Transverse colon (tissue), 4 donors: Measurements from ENCODE around the gene APPL1. TPM values are rescaled to one million over a fixed set of nuclear protein-coding genes. Genes with fewer than 3 reads are reported as not detected.

ENCODE experiments used
- DNase-seq: peaks from one replicate; pipeline ENCODE4 v3.0.0-alpha.2; 2019
- H3K27ac ChIP-seq, 4 donors: fragments of 200-600 bp; sonication (generic); 2 replicates each; pipeline ENCODE4 v1.5.1; 2016 to 2018; ENCODE audit warnings: inconsistent platforms in 4 of 4
- H3K27me3 ChIP-seq: fragments of 200-600 bp; sonication (generic); 2 replicates; pipeline ENCODE4 v1.5.1; 2017; ENCODE audit warnings: inconsistent platforms
- H3K36me3 ChIP-seq, 4 donors: fragments of 200-600 bp; sonication (generic); 2 replicates each; pipeline ENCODE4 v1.5.1; 2017 to 2019; ENCODE audit warnings: inconsistent platforms in 4 of 4
- H3K4me1 ChIP-seq, 4 donors: fragments of 200-600 bp; sonication (generic); 2 replicates each; pipeline ENCODE4 v1.5.1; 2017 to 2020; ENCODE audit warnings: inconsistent platforms in 4 of 4
- H3K4me3 ChIP-seq, 4 donors: fragments of 200-600 bp; sonication (generic); 1 replicate in 1 of 4; 2 replicates in 3 of 4; pipeline versions ENCODE4 v1.5.1 to v1.6.1; 2017 to 2019; ENCODE audit warnings: inconsistent platforms in 4 of 4
- H3K9me3 ChIP-seq, 2 donors: fragments of 200-600 bp; sonication (generic); 2 replicates each; pipeline ENCODE4 v1.5.1; 2017 to 2019; ENCODE audit warnings: inconsistent platforms in 2 of 2
- CTCF ChIP-seq, 5 experiments: fragments of 200-600 bp in 3 of 5; fragments of 450-650 bp in 2 of 5; sonication (generic) in 3 of 5; IDR thresholded peaks; 1 replicate in 2 of 5; 2 replicates in 3 of 5; pipeline ENCODE4 v1.5.1; 2016 to 2017; ENCODE audit warnings: antibody characterized with exemption in 5 of 5, inconsistent platforms in 3 of 5, mild to moderate bottlenecking in 2 of 5, moderate library complexity in 1 of 5
- EP300 ChIP-seq: sonication (generic); formaldehyde crosslinking; IDR thresholded peaks from one replicate; pipeline ENCODE4 v1.6.1; 2017; ENCODE audit warnings: antibody characterized with exemption, low read depth
- POLR2A ChIP-seq: fragments of 450-650 bp; IDR thresholded peaks from one replicate; pipeline ENCODE4 v1.6.1; 2016; ENCODE audit warnings: antibody characterized with exemption, mild to moderate bottlenecking, moderate library complexity
- POLR2AphosphoS5 ChIP-seq, 3 donors: sonication (generic); formaldehyde crosslinking; IDR thresholded peaks; one replicate each; pipeline ENCODE4 v1.6.1; 2016; ENCODE audit warnings: antibody characterized with exemption in 3 of 3
- WGBS, 2 donors: methylation state at CpG; one replicate each; pipeline ENCODE4 v1.1.5; 2018; ENCODE audit warnings: low coverage in 1 of 2; 5-methylcytosine and 5-hydroxymethylcytosine counted together
- in situ Hi-C, 4 donors: fragments of 200-750 bp; cut with MboI; loops; one replicate each; pipeline versions ENCODE4 v1.15.0 to v1.15.1; 2017; ENCODE audit warnings: low sequenced_read_pairs in 3 of 4, low pct_ligation_motif_present in 1 of 4, low pct_unique_long_range_greater_than_20kb in 1 of 4
- intact Hi-C: fragments of 100-400 bp; cut with DNase I; formaldehyde crosslinking; loops from one replicate; pipeline ENCODE4 v1.15.1; 2023; ENCODE audit warnings: low total_unique reads
- total RNA-seq, 4 donors: library from RNA; depleted of rRNA; stranded (reverse); fragments of >200 nt; gene quantifications; one replicate each; pipeline ENCODE4 v1.1.0, GENCODE V29; 2016

APPL1 gene
- total RNA-seq, 4 donors from 2014 or later, result 12.7 to 39.1 (median 26.6) TPM

DNA sequence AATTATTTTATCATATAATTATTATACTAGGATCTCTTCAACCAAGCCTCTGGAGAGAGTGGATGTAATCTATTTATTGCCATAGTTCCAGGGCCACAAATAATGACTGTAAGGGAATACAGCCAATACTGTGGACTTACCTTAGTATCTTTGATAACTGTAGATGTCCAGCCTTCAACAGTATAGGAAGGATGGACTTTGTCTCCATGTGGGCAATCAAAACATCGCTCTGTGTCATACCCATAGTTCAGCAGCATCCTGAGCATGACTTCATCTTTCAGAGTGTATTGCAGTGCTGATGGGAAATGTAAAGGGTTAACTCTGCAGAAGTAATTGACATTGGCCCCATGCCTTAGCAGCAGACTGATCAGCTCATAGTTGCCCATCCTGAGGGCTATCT, 50.7 kb downstream of the APPL1 start:
- Histone ChIP-seq H3K9me3 (peaks cover 0 to 2% of the 10 kb centered on the region in 2 donors), H3K27me3 (no peaks in the 10 kb centered on the region), H3K4me1 (no peaks in the 10 kb centered on the region), H3K4me3 (no peak overlapping the region), H3K27ac (no peak overlapping the region), H3K36me3 (peaks cover 0 to 3% (median 0%) of the 10 kb centered on the region in 4 donors)
- intact Hi-C loops, result no loop called here
- in situ Hi-C loops, result no loop called here
- TF ChIP-seq EP300 (no peak), POLR2AphosphoS5 (IDR thresholded peaks at IDR 0.05) (no peak), POLR2A (no peak), CTCF (IDR thresholded peaks at IDR 0.05) (no peak)
- DNase-seq, result no peak
- 72% methylated on average over 1 of the region's 1 CpG; no CpG with 5 or more reads in 1 of the 2 donors for WGBS, 2 donors

- 48 to 67% methylated on average over 3 to 5 of the region's 5 CpGs for WGBS, 2 donors
- Histone ChIP-seq H3K9me3 (peaks cover 0 to 2% of the 10 kb centered on the region in 2 donors), H3K4me1 (no peaks in the 10 kb centered on the region), H3K27ac (no peak overlapping the region), H3K27me3 (no peaks in the 10 kb centered on the region), H3K4me3 (no peak overlapping the region), H3K36me3 (no peaks in the 10 kb centered on the region)
- intact Hi-C loops (no loop called here), in situ Hi-C loops (no loop called here)
- DNase-seq, result no peak
- TF ChIP-seq CTCF (IDR thresholded peaks at IDR 0.05) (no peak), POLR2A (no peak), EP300 (no peak), POLR2AphosphoS5 (IDR thresholded peaks at IDR 0.05) (no peak)
These were observed 52.2 kb downstream of the APPL1 start for GRCh38 chr3:57279685-57280084.

DNA sequence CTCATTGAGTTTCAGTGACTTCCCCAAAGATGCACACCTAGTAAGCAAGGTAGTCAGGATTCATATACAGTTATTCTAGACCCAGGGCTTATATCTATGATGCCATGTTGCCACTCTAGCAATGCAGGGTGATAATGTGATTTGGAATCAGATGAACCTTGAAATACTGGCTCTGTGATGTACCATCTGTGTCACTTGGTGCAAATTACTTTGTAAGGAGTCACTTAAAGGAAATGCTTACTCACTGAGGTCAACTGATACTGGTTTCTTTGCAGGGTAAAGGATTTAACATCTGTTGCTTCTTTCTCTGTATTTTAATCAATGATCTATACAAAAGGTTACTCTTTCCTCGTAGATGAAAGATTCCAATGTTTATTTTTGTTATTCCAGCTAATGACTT, 54.2 kb downstream of the APPL1 start:
- Histone ChIP-seq H3K9me3 (peaks cover 0 to 2% of the 10 kb centered on the region in 2 donors), H3K4me1 (no peaks in the 10 kb centered on the region), H3K36me3 (no peaks in the 10 kb centered on the region), H3K27ac (no peak overlapping the region), H3K27me3 (no peaks in the 10 kb centered on the region), H3K4me3 (no peak overlapping the region)
- DNase-seq, result no peak
- WGBS, 2 donors, result 45 to 63% methylated on average over 1 of the region's 1 CpG
- in situ Hi-C loops (no loop called here), intact Hi-C loops (loop anchor here (1.0 kb wide), 1 partner anchor 10 kb away; no protein-coding TSS in a partner anchor)
- no peak for TF ChIP-seq CTCF (IDR thresholded peaks at IDR 0.05)
- TF ChIP-seq POLR2A, result no peak

DNA sequence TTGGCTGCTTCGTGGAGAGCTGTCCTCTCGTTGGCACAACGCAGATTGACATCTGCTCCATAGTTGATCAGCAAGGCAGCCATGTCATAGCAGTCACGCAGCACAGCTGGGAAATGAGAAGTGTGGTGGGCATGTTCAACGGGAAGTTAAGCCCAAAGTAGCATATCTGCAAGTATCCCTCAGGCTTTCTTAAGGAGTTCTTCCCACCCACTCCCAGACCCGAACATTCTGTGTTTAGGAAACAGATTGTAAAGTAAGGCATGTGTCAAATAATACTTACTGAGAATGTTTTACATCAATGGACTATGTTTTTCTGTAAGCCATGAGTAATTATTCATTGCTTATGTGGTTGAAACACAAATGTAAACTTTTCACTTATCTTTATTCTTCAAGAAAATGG, 55.8 kb downstream of the APPL1 start:
- peaks cover 0 to 2% of the 10 kb centered on the region in 2 donors for H3K9me3 ChIP-seq
- intact Hi-C loops, result no loop called here
- no peak for DNase-seq
- no peaks in the 10 kb centered on the region for H3K27me3 ChIP-seq
- 65% methylated on average over 6 of the region's 6 CpGs; no CpG with 5 or more reads in 1 of the 2 donors for WGBS, 2 donors
- H3K4me1 ChIP-seq, result no peaks in the 10 kb centered on the region
- in situ Hi-C loops, result no loop called here
- TF ChIP-seq EP300 (no peak), CTCF (IDR thresholded peaks at IDR 0.05) (no peak), POLR2A (no peak), POLR2AphosphoS5 (IDR thresholded peaks at IDR 0.05) (no peak)
- no peak overlapping the region for H3K27ac ChIP-seq
- no peaks in the 10 kb centered on the region for H3K36me3 ChIP-seq
- H3K4me3 ChIP-seq, result no peak overlapping the region
